ENCODE measurements around the gene FLNC.

DNA sequence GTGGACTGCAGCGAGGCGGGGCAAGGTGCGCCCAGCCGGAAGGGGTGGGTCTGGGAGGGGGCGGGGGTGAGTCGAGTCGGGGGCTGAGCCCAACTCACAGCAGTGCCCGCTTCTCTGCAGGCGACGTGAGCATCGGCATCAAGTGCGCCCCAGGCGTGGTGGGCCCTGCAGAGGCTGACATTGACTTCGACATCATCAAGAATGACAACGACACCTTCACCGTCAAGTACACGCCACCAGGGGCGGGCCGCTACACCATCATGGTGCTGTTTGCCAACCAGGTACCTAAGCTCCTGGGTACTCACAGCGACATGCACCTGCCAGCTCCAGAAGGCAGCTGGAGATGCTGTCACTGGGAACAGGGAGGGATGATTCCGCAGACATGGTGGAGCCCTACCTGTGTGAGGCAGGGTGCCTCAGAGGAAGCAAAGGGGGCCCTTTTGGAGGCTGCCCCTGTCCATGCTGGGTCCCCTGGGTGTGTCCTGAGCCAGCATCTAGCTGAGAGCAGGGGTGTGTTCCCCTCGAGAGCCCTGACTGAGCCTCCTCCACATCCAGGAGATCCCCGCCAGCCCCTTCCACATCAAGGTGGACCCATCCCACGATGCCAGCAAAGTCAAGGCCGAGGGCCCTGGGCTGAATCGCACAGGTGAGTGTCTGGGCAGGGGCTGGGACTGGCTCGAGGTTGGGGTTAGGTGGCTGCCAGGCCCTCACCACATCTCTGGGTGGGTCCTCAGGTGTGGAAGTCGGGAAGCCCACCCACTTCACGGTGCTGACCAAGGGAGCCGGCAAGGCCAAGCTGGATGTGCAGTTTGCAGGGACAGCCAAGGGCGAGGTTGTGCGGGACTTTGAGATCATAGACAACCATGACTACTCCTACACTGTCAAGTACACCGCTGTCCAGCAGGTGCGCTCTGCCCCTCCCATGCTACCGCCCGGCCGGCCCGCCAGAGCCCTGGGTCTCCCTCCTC, 12.8 kb downstream of the FLNC start:
- no peak for TF ChIP-seq CTCF (IDR thresholded peaks at IDR 0.05)
- TF ChIP-seq POLR2A (IDR thresholded peaks at IDR 0.05): no peak

Measured in heart left ventricle (tissue), 13 donors.